HFF-Myc (cell line): ENCODE results near the gene ARHGDIG.

Experiments used
- DNase-seq: peaks from one replicate; pipeline ENCODE4 v3.0.0-alpha.2; 2011; ENCODE audit warnings: low read depth; ENCODE audit errors: extremely low read depth
- H3K4me3 ChIP-seq: replicated peaks from 2 replicates; pipeline ENCODE4 v1.5.1; 2011; ENCODE audit warnings: low read depth, mild to moderate bottlenecking, control low read depth, low read length
- CTCF ChIP-seq: IDR thresholded peaks from 2 replicates; pipeline ENCODE4 v1.5.1; 2012; ENCODE audit warnings: mild to moderate bottlenecking, low read depth, low read length, control low read depth; ENCODE audit errors: missing control alignments

ARHGDIG gene

GRCh38 chr16:297832-298231 lies 17.4 kb downstream of the ARHGDIG start:
- no peak for TF ChIP-seq CTCF
- H3K4me3 ChIP-seq: no peak overlapping the region
- no peak for DNase-seq

- DNase-seq: no peak
- TF ChIP-seq CTCF: no peak
- no peak overlapping the region for H3K4me3 ChIP-seq
Observed at GRCh38 chr16:301235-301634, 20.8 kb downstream of the ARHGDIG start.

- no peak for TF ChIP-seq CTCF
- DNase-seq: no peak
- no peak overlapping the region for H3K4me3 ChIP-seq
Observed at GRCh38 chr16:301950-302349, 21.6 kb downstream of the ARHGDIG start.

GRCh38 chr16:303760-304505 lies 23.5 kb downstream of the ARHGDIG start:
- no peak for DNase-seq
- TF ChIP-seq CTCF: no peak
- no peak overlapping the region for H3K4me3 ChIP-seq

GRCh38 chr16:305916-306626 lies 25.7 kb downstream of the ARHGDIG start:
- no peak for DNase-seq
- no peak overlapping the region for H3K4me3 ChIP-seq
- no peak for TF ChIP-seq CTCF

- H3K4me3 ChIP-seq: no peak overlapping the region
- no peak for TF ChIP-seq CTCF
- no peak for DNase-seq
Observed at GRCh38 chr16:306911-307370, 26.6 kb downstream of the ARHGDIG start.
